GM12878 (cell line): ENCODE measurements around the gene ATP5F1D. TPM values are rescaled to one million over a fixed set of nuclear protein-coding genes. Genes with fewer than 3 reads are reported as not detected.

ENCODE experiments used
- BACH1 ChIP-seq: fragments of 450-650 bp; IDR thresholded peaks from 2 replicates; pipeline ENCODE4 v1.6.1; 2017; ENCODE audit warnings: mild to moderate bottlenecking, borderline replicate concordance
- CBX3 ChIP-seq: fragments of 200-600 bp; sonication (generic); IDR thresholded peaks from 2 replicates; pipeline ENCODE4 v1.6.1; 2016; ENCODE audit warnings: low read depth, borderline replicate concordance
- CREB1 ChIP-seq: IDR thresholded peaks from 2 replicates; pipeline ENCODE4 v1.6.1; 2012; ENCODE audit warnings: low read depth, mild to moderate bottlenecking, inconsistent platforms
- DPF2 ChIP-seq: fragments of 450-650 bp; IDR thresholded peaks from 2 replicates; pipeline ENCODE4 v1.6.1; 2017; ENCODE audit warnings: mild to moderate bottlenecking
- HCFC1 ChIP-seq: fragments of 150-350 bp; IDR thresholded peaks from 2 replicates; pipeline ENCODE4 v1.6.1; 2014; ENCODE audit warnings: low read length
- KDM1A ChIP-seq: fragments of 200-600 bp; sonication (generic); IDR thresholded peaks from 2 replicates; pipeline ENCODE4 v1.6.1; 2016; ENCODE audit warnings: borderline replicate concordance
- KLF5 ChIP-seq: fragments of 450-650 bp; IDR thresholded peaks from 2 replicates; pipeline ENCODE4 v1.6.1; 2014; ENCODE audit warnings: mild to moderate bottlenecking; ENCODE audit not compliant: partially characterized antibody
- NR2C2 ChIP-seq: IDR thresholded peaks from 2 replicates; pipeline ENCODE4 v1.6.1; 2011; ENCODE audit warnings: borderline replicate concordance, low read depth; ENCODE audit not compliant: control insufficient read depth, insufficient read length
- NR2F1 ChIP-seq: fragments of 450-650 bp; conservative IDR thresholded peaks from 2 replicates; pipeline ENCODE4 v1.6.1; 2017; ENCODE audit warnings: mild to moderate bottlenecking
- POLR2AphosphoS5 ChIP-seq: IDR thresholded peaks from 2 replicates; pipeline ENCODE4 v1.6.1; 2011; ENCODE audit warnings: mild to moderate bottlenecking, low read length, inconsistent platforms
- RFX5 ChIP-seq: IDR thresholded peaks from 2 replicates; pipeline ENCODE4 v1.6.1; 2011; ENCODE audit warnings: low read depth, low read length, improper control_type of control experiment
- SRF ChIP-seq, 2 experiments: IDR thresholded peaks; 2 replicates each; pipeline ENCODE4 v1.6.1; 2011; ENCODE audit warnings: low read depth in 2 of 2, low read length in 2 of 2, mild to moderate bottlenecking in 1 of 2, moderate library complexity in 1 of 2
- TAF1 ChIP-seq: IDR thresholded peaks from 2 replicates; pipeline ENCODE4 v1.6.1; 2011; ENCODE audit warnings: mild to moderate bottlenecking, low read depth, low read length, borderline replicate concordance
- WRNIP1 ChIP-seq: IDR thresholded peaks from 2 replicates; pipeline ENCODE4 v1.6.1; 2011; ENCODE audit warnings: low read depth, low read length, improper control_type of control experiment, borderline replicate concordance
- ZBED1 ChIP-seq: IDR thresholded peaks from 2 replicates; pipeline ENCODE4 v1.6.1; 2016; ENCODE audit warnings: borderline replicate concordance
- ZNF24 ChIP-seq: fragments of 450-650 bp; IDR thresholded peaks from 2 replicates; pipeline ENCODE4 v1.6.1; 2017; ENCODE audit warnings: antibody characterized with exemption, mild to moderate bottlenecking
- polyA plus RNA-seq, 11 experiments: library from polyadenylated mRNA; depleted of rRNA in 4 of 11; unstranded in 6 of 11; stranded (reverse) in 5 of 11; fragments of >200 nt; fragmentation: Nextera tagmentation in 4 of 11; fragmentation: Illumina TruSeq in 1 of 11; extraction: Ambion mirVana in 4 of 11; extraction: Trizol in 1 of 11; gene quantifications; 1 replicate in 1 of 11; 2 replicates in 10 of 11; pipeline versions ENCODE4 v1.2.1 to v1.2.3, GENCODE V29; 2011 to 2016; ENCODE audit warnings: inconsistent platforms in 2 of 11, missing spikeins in 2 of 11, low read depth in 1 of 11
- total RNA-seq, 4 experiments: library from RNA; depleted of rRNA in 3 of 4; stranded (reverse); fragments of >200 nt in 3 of 4; fragmentation: Illumina TruSeq in 1 of 4; extraction: Trizol in 1 of 4; gene quantifications; 2 replicates each; pipeline versions ENCODE4 v1.2.1 to v1.2.3, GENCODE V29; 2013 to 2021
- TF ChIP-seq, protein P1 (sequence below): fragments of 450-650 bp; formaldehyde crosslinking; IDR thresholded peaks from 2 replicates; pipeline ENCODE4 v1.4.0; 2022; ENCODE audit warnings: mild to moderate bottlenecking, moderate library complexity
- TF ChIP-seq, protein P2 (sequence below), 3 experiments: IDR thresholded peaks in 2 of 3; conservative IDR thresholded peaks in 1 of 3; 2 replicates each; pipeline ENCODE4 v1.5.1; 2011; ENCODE audit warnings: low read depth in 3 of 3, low read length in 3 of 3, mild to moderate bottlenecking in 3 of 3, control low read depth in 2 of 3, moderate library complexity in 2 of 3, inconsistent platforms in 1 of 3, mixed read lengths in 1 of 3; ENCODE audit not compliant: control insufficient read depth in 2 of 3, insufficient read depth in 1 of 3; ENCODE audit errors: extremely low read depth in 1 of 3
- TF ChIP-seq, protein P3 (sequence below): IDR thresholded peaks from 2 replicates; pipeline ENCODE4 v1.6.1; 2011; ENCODE audit warnings: low read depth, mild to moderate bottlenecking, low read length, moderate library complexity, borderline replicate concordance; ENCODE audit errors: extremely low read depth
- TF ChIP-seq, protein P4 (sequence below): IDR thresholded peaks from 2 replicates; pipeline ENCODE4 v1.6.1; 2012; ENCODE audit warnings: low read length, inconsistent platforms
- TF ChIP-seq, protein P5 (sequence below): fragments of 450-650 bp; conservative IDR thresholded peaks from 2 replicates; pipeline ENCODE4 v1.6.1; 2017; ENCODE audit warnings: mild to moderate bottlenecking, moderate library complexity

The ATP5F1D gene
- total and polyA plus RNA-seq, 10 of the 15 experiments (the other 5 are each of a cell fraction or from before 2014, with no cell fraction given): 7.2 to 357 (median 49.5) TPM

DNA sequence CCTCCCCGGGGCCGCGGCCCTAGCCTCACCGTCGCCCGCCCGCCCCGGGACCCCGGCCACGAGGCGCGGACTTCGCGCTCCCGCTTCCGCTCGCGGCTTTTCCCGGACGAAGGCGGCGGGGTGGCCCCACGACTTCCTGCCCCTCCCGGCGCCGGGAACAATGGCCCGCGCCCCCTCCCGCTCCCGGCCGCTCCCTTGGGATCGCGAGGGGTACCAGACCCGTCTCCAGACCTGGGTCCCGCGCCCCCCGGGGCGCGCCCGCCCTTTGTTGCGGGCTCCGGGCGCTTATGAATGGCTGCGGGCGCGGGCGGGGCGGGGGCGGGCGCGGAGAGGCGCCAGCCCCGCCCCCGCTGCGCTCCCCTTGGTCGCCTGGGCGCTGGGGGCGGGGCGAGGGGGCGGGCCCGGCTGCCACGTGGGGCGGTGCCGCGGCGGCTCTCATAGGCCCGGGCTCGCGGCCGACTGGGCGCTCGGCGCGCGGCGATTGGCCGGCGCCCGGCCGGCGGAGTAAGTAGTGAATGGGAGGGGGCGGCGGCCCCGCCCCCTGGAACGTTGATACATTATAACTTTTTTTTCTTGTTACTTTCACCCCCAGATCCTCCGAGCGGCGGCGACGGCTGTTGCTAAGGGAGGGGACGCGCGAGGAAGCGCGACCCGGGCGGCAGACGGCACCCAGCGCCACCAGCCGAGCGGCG is 7.9 kb downstream of the ATP5F1D start (continued):
- TF ChIP-seq WRNIP1 (no peak), HCFC1 (no peak), DPF2 (0 out of 2 replicates have a peak, but pooled peaks have one; percentile 29), NR2C2 (no peak), ZBED1 (no peak), CREB1 (peak; percentile 17; the same call in 1 of the 2 replicates), ZNF24 (no peak), KLF5 (no peak), BACH1 (no peak; the same call in 1 of the 2 replicates), CBX3 (no peak), SRF (IDR thresholded peaks at IDR 0.05; ENCODE audit: low read depth in 2 of 2, low read length in 2 of 2) (no peak), KDM1A (no peak), NR2F1 (0 out of 2 replicates have a peak, but pooled peaks have one; percentile 10), RFX5 (0 out of 2 replicates have a peak, but pooled peaks have one; percentile 47), TAF1 (peak; percentile 57; the same call in 1 of the 2 replicates), POLR2AphosphoS5 (peak; percentile 93)
- TF ChIP-seq, protein P1, sequence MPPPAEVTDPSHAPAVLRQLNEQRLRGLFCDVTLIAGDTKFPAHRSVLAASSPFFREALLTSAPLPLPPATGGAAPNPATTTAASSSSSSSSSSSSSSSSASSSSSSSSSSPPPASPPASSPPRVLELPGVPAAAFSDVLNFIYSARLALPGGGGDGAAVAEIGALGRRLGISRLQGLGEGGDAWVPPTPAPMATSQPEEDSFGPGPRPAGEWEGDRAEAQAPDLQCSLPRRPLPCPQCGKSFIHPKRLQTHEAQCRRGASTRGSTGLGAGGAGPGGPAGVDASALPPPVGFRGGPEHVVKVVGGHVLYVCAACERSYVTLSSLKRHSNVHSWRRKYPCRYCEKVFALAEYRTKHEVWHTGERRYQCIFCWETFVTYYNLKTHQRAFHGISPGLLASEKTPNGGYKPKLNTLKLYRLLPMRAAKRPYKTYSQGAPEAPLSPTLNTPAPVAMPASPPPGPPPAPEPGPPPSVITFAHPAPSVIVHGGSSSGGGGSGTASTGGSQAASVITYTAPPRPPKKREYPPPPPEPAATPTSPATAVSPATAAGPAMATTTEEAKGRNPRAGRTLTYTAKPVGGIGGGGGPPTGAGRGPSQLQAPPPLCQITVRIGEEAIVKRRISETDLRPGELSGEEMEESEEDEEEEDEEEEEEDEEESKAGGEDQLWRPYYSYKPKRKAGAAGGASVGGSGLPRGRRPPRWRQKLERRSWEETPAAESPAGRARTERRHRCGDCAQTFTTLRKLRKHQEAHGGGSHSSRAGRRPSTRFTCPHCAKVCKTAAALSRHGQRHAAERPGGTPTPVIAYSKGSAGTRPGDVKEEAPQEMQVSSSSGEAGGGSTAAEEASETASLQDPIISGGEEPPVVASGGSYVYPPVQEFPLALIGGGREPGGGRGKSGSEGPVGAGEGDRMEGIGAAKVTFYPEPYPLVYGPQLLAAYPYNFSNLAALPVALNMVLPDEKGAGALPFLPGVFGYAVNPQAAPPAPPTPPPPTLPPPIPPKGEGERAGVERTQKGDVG (CRISPR knock-in tag): no peak
- TF ChIP-seq, protein P2, sequence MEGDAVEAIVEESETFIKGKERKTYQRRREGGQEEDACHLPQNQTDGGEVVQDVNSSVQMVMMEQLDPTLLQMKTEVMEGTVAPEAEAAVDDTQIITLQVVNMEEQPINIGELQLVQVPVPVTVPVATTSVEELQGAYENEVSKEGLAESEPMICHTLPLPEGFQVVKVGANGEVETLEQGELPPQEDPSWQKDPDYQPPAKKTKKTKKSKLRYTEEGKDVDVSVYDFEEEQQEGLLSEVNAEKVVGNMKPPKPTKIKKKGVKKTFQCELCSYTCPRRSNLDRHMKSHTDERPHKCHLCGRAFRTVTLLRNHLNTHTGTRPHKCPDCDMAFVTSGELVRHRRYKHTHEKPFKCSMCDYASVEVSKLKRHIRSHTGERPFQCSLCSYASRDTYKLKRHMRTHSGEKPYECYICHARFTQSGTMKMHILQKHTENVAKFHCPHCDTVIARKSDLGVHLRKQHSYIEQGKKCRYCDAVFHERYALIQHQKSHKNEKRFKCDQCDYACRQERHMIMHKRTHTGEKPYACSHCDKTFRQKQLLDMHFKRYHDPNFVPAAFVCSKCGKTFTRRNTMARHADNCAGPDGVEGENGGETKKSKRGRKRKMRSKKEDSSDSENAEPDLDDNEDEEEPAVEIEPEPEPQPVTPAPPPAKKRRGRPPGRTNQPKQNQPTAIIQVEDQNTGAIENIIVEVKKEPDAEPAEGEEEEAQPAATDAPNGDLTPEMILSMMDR (IDR thresholded peaks at IDR 0.05 in 2 of 3, conservative IDR thresholded peaks at IDR 0.05 in 1 of 3; ENCODE audit: control insufficient read depth in 2 of 3, extremely low read depth in 1 of 3, insufficient read depth in 1 of 3, low read depth in 3 of 3, low read length in 3 of 3): no peak
- TF ChIP-seq, protein P3, sequence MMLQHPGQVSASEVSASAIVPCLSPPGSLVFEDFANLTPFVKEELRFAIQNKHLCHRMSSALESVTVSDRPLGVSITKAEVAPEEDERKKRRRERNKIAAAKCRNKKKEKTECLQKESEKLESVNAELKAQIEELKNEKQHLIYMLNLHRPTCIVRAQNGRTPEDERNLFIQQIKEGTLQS: no peak
- TF ChIP-seq, protein P4, sequence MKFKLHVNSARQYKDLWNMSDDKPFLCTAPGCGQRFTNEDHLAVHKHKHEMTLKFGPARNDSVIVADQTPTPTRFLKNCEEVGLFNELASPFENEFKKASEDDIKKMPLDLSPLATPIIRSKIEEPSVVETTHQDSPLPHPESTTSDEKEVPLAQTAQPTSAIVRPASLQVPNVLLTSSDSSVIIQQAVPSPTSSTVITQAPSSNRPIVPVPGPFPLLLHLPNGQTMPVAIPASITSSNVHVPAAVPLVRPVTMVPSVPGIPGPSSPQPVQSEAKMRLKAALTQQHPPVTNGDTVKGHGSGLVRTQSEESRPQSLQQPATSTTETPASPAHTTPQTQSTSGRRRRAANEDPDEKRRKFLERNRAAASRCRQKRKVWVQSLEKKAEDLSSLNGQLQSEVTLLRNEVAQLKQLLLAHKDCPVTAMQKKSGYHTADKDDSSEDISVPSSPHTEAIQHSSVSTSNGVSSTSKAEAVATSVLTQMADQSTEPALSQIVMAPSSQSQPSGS: no peak
- TF ChIP-seq, protein P5, sequence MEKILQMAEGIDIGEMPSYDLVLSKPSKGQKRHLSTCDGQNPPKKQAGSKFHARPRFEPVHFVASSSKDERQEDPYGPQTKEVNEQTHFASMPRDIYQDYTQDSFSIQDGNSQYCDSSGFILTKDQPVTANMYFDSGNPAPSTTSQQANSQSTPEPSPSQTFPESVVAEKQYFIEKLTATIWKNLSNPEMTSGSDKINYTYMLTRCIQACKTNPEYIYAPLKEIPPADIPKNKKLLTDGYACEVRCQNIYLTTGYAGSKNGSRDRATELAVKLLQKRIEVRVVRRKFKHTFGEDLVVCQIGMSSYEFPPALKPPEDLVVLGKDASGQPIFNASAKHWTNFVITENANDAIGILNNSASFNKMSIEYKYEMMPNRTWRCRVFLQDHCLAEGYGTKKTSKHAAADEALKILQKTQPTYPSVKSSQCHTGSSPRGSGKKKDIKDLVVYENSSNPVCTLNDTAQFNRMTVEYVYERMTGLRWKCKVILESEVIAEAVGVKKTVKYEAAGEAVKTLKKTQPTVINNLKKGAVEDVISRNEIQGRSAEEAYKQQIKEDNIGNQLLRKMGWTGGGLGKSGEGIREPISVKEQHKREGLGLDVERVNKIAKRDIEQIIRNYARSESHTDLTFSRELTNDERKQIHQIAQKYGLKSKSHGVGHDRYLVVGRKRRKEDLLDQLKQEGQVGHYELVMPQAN: peak; percentile 70; the same call in 1 of the 2 replicates
